ENCODE measurements around the gene MS4A5. TPM values are rescaled to one million over a fixed set of nuclear protein-coding genes. Genes with fewer than 3 reads are reported as not detected.
A peak's percentile ranks its signal among the peaks of the same experiment; 100 is the strongest.

The MS4A5 gene, protein sequence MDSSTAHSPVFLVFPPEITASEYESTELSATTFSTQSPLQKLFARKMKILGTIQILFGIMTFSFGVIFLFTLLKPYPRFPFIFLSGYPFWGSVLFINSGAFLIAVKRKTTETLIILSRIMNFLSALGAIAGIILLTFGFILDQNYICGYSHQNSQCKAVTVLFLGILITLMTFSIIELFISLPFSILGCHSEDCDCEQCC
- not detected in 2 replicates for total RNA-seq (2022)
- Bru-seq, nascent RNA: percentile 3 among the genes with signal in this experiment
- percentile 3 among the genes with signal in this experiment for BruChase-seq, experiment 1, labeled RNA remaining after a 6-hour chase
- not detected for BruChase-seq, experiment 2, labeled RNA remaining after a 2-hour chase
- long read RNA-seq: 0 reads

DNA sequence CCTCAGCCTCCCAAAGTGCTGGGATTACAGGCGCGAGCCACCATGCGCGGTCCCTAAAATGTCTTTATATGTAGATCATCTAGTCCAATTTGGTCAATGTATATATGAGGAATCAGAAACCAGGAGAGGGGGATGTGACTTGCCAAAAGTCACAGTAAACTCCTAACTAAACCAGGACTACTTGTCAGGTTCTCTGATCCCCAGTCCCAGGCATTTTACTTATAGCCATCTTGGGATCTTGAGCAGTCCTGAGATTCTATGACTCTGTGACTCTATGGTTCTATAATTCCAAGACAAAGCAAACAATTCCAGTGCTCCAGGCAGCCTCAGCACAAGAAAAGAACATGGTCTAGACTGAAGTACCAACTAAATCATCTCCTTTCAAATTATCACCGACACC is at the start of gene MS4A5:
MS4A5 (plus strand) TSS at position 301 of the 400 bp plus-strand sequence. CDS start 103 bp downstream, outside the sequence.
- Mint-ChIP-seq H3K36me3 (ENCODE audit: insufficient read depth, unreplicated experiment) (no peaks in the 10 kb centered on the region), H3K9me3 (ENCODE audit: unreplicated experiment) (peaks cover 13% of the 10 kb centered on the region), H3K4me3 (ENCODE audit: unreplicated experiment) (no peak within 1 kb of the TSS), H3K27ac (ENCODE audit: low read depth, unreplicated experiment) (no peak within 1 kb of the TSS), H3K27me3 (ENCODE audit: insufficient read depth, unreplicated experiment) (peaks cover 12% of the 10 kb centered on the region), H3K4me1 (ENCODE audit: insufficient read depth, unreplicated experiment) (no peaks in the 10 kb centered on the region)
- ChIA-PET POLR2A (no interaction called here), CTCF (no interaction called here)
- no peak for DNase-seq (ENCODE audit: unreplicated experiment)
- intact Hi-C loops (cut with micrococcal nuclease): no loop called here
- TF ChIP-seq, protein P1, sequence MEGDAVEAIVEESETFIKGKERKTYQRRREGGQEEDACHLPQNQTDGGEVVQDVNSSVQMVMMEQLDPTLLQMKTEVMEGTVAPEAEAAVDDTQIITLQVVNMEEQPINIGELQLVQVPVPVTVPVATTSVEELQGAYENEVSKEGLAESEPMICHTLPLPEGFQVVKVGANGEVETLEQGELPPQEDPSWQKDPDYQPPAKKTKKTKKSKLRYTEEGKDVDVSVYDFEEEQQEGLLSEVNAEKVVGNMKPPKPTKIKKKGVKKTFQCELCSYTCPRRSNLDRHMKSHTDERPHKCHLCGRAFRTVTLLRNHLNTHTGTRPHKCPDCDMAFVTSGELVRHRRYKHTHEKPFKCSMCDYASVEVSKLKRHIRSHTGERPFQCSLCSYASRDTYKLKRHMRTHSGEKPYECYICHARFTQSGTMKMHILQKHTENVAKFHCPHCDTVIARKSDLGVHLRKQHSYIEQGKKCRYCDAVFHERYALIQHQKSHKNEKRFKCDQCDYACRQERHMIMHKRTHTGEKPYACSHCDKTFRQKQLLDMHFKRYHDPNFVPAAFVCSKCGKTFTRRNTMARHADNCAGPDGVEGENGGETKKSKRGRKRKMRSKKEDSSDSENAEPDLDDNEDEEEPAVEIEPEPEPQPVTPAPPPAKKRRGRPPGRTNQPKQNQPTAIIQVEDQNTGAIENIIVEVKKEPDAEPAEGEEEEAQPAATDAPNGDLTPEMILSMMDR (IDR thresholded peaks at IDR 0.05; ENCODE audit: unreplicated experiment): no peak
- no TSS peak for BruUV-seq (replicated peaks)

DNA sequence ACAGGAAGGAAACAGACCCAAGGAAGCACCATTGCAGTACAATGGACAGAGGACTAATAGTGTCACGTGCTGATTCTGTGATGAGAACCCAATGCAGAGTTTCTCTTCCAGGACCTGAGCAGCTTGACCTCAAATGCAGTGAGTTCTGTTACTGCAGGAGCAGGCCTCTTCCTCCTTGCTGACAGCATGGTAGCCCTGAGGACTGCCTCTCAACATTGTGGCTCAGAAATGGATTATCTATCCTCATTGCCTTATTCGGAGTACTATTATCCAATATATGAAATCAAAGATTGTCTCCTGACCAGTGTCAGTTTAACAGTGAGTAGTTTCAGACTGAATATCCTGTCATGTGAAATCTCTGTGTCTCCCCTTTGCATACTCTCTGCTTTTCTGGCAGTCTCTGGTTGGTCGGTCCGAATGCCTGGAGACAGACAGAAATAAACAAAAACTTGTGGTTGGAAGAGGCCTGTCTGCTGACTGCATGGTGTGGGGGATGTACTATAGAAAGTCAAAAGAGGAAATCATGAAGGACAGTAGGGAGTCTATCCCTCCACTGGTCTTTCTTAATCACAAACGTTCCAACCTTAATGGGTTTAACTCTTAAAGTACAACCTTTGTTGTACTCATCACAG is 40.0 kb upstream of the MS4A5 start:
- no TSS peak for BruUV-seq (replicated peaks)
- ChIA-PET CTCF (no interaction called here), POLR2A (no interaction called here)
- Mint-ChIP-seq H3K9me3 (ENCODE audit: unreplicated experiment) (peaks cover 8% of the 10 kb centered on the region), H3K4me3 (ENCODE audit: unreplicated experiment) (no peak overlapping the region), H3K36me3 (ENCODE audit: insufficient read depth, unreplicated experiment) (no peaks in the 10 kb centered on the region), H3K27ac (ENCODE audit: low read depth, unreplicated experiment) (no peak overlapping the region), H3K4me1 (ENCODE audit: insufficient read depth, unreplicated experiment) (no peaks in the 10 kb centered on the region), H3K27me3 (ENCODE audit: insufficient read depth, unreplicated experiment) (peaks cover 8% of the 10 kb centered on the region)
- no peak for DNase-seq (ENCODE audit: unreplicated experiment)
- intact Hi-C loops (cut with micrococcal nuclease): no loop called here
- TF ChIP-seq, protein P1 (IDR thresholded peaks at IDR 0.05; ENCODE audit: unreplicated experiment): no peak

DNA sequence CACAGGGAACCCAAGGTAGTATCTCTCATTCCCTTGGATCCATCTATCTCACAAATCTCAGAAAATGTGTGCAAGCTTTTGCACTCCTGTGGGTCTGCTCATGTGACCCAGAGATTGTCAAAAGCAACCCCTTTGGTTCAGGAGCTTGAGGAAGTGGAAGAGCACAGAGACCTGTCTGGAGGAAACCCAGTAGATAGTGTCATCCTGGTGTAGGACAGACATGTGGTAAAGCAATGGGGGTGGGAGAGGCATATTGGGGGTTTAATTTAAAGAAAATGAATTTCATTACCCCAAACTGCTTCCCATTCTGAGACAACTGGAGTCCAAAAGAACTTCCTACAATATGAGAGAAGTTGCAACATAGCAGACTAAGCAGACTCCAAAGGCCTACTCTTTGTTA is 39.0 kb upstream of the MS4A5 start:
- ChIA-PET CTCF (no interaction called here), POLR2A (no interaction called here)
- no peaks in the 10 kb centered on the region for H3K36me3 Mint-ChIP-seq (ENCODE audit: insufficient read depth, unreplicated experiment)
- DNase-seq (ENCODE audit: unreplicated experiment): no peak
- TF ChIP-seq, protein P1 (IDR thresholded peaks at IDR 0.05; ENCODE audit: unreplicated experiment): no peak
- H3K27ac Mint-ChIP-seq (ENCODE audit: low read depth, unreplicated experiment): no peak overlapping the region
- no peaks in the 10 kb centered on the region for H3K27me3 Mint-ChIP-seq (ENCODE audit: insufficient read depth, unreplicated experiment)
- no peak overlapping the region for H3K4me3 Mint-ChIP-seq (ENCODE audit: unreplicated experiment)
- intact Hi-C loops (cut with micrococcal nuclease): no loop called here
- no TSS peak for BruUV-seq (replicated peaks)
- H3K4me1 Mint-ChIP-seq (ENCODE audit: insufficient read depth, unreplicated experiment): no peaks in the 10 kb centered on the region
- peaks cover 8% of the 10 kb centered on the region for H3K9me3 Mint-ChIP-seq (ENCODE audit: unreplicated experiment)

DNA sequence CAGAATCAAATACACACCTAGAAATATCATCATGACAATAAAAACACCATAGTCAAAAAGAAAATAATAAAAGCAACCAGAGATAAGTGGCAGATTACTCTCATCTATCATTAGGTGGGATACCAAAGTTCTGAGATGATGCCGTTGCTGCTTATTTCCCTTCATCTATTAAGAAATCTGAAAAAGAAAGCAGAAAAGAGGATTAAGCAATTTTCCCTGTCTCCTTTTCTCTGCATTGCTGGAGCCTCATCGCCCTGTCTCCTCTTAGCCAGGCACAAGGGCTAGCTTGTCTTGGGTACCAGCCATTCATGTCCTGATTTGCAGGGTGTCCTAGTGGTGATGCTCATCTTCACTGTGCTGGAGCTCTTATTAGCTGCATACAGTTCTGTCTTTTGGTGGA is 37.0 kb upstream of the MS4A5 start:
- TF ChIP-seq, protein P1 (IDR thresholded peaks at IDR 0.05; ENCODE audit: unreplicated experiment): no peak

More for the DNA sequence above, 37.0 kb upstream of the MS4A5 start:
- no TSS peak for BruUV-seq (replicated peaks)
- H3K9me3 Mint-ChIP-seq (ENCODE audit: unreplicated experiment): no peaks in the 10 kb centered on the region
- no peaks in the 10 kb centered on the region for H3K4me1 Mint-ChIP-seq (ENCODE audit: insufficient read depth, unreplicated experiment)
- ChIA-PET CTCF (interaction anchor here (1.5 kb wide), 1 partner anchor 29 kb away, joined by 9 read pairs; no protein-coding TSS in a partner anchor), POLR2A (no interaction called here)
- no peaks in the 10 kb centered on the region for H3K36me3 Mint-ChIP-seq (ENCODE audit: insufficient read depth, unreplicated experiment)
- H3K27me3 Mint-ChIP-seq (ENCODE audit: insufficient read depth, unreplicated experiment): no peaks in the 10 kb centered on the region
- intact Hi-C loops (cut with micrococcal nuclease): no loop called here
- H3K4me3 Mint-ChIP-seq (ENCODE audit: unreplicated experiment): no peak overlapping the region
- H3K27ac Mint-ChIP-seq (ENCODE audit: low read depth, unreplicated experiment): no peak overlapping the region
- DNase-seq (ENCODE audit: unreplicated experiment): no peak

Measured in MCF 10A (cell line).